ES-I3 (cell line): Measurements from ENCODE around the gene CAMSAP2.

ENCODE experiments used
- H3K36me3 ChIP-seq: 2 replicates; pipeline ENCODE4 v1.6.1; 2013; ENCODE audit warnings: mild to moderate bottlenecking, low read length, control low read depth, moderate library complexity; ENCODE audit not compliant: insufficient read depth
- H3K4me1 ChIP-seq: 2 replicates; pipeline ENCODE4 v1.6.1; 2013; ENCODE audit warnings: mild to moderate bottlenecking, control low read depth, low read length; ENCODE audit not compliant: insufficient read depth
- H3K9ac ChIP-seq: 2 replicates; pipeline ENCODE4 v1.6.1; 2013; ENCODE audit warnings: low read depth, mild to moderate bottlenecking, low read length, moderate library complexity
- H3K9me3 ChIP-seq: 2 replicates; pipeline ENCODE4 v1.6.1; 2013; ENCODE audit warnings: mild to moderate bottlenecking, low read length, moderate library complexity; ENCODE audit not compliant: control insufficient read depth, insufficient read depth

The CAMSAP2 gene, protein sequence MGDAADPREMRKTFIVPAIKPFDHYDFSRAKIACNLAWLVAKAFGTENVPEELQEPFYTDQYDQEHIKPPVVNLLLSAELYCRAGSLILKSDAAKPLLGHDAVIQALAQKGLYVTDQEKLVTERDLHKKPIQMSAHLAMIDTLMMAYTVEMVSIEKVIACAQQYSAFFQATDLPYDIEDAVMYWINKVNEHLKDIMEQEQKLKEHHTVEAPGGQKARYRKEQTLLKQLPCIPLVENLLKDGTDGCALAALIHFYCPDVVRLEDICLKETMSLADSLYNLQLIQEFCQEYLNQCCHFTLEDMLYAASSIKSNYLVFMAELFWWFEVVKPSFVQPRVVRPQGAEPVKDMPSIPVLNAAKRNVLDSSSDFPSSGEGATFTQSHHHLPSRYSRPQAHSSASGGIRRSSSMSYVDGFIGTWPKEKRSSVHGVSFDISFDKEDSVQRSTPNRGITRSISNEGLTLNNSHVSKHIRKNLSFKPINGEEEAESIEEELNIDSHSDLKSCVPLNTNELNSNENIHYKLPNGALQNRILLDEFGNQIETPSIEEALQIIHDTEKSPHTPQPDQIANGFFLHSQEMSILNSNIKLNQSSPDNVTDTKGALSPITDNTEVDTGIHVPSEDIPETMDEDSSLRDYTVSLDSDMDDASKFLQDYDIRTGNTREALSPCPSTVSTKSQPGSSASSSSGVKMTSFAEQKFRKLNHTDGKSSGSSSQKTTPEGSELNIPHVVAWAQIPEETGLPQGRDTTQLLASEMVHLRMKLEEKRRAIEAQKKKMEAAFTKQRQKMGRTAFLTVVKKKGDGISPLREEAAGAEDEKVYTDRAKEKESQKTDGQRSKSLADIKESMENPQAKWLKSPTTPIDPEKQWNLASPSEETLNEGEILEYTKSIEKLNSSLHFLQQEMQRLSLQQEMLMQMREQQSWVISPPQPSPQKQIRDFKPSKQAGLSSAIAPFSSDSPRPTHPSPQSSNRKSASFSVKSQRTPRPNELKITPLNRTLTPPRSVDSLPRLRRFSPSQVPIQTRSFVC (N-terminal part only)

DNA sequence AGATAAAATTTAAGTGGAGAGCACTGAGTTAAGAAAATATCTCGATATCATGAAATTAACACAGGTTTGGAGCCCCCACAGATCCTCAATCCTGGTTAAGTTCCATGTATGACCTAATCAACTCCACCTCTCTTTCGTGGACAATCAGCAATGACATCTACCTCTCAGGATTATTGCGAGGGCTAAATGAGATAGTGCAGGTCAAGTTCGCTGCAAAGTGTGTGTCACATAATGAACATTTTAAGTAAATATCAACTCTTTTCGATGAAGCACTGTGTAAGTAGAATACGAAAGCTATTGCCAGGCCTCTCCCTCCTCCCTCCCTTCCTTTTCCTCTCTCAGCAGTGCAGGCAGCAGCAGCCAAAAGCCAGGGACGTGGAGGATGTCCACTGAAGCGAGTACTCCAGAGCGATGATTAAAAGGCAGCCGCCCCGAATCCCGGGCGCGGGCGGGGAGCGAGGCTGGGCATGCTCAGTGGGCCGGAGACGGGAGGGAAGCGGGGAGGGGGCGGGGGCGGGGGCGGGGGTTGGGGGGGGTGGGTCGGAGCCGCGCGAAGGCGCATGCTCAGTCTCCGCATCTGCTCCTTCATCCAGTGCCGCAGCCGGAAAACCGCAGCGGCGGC, at the start of gene CAMSAP2:
CAMSAP2 (plus strand) TSS at position 567 of the 622 bp plus-strand sequence. CDS start 935 bp downstream, outside the sequence.
- H3K9ac ChIP-seq: peak within 1 kb of the TSS; percentile 98
- 0 out of 2 replicates have a peak, but pooled peaks cover 3% of the 10 kb centered on the region for H3K4me1 ChIP-seq
- H3K36me3 ChIP-seq: no peaks in the 10 kb centered on the region
- H3K9me3 ChIP-seq: no peaks in the 10 kb centered on the region

DNA sequence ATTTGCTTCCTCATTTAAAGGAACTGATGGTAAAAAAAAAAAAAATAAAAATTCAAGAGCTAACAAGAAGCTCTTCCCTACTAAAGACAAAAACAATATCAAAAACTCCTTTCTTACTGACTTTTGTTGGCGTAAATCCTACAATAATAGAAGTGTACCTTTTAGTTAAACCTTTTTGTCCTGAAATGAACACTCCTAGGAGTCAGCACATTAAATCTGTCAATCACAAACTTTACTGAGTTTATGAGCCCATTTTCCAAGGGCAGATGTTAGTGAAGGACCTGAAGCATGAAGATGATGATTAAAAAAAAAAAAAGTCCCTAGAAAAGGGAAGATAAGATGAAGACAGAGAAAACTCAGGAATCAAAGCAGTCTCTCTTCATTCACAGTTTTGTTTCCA, 46.4 kb upstream of the CAMSAP2 start:
- Histone ChIP-seq H3K36me3 (no peaks in the 10 kb centered on the region), H3K4me1 (no peaks in the 10 kb centered on the region)

DNA sequence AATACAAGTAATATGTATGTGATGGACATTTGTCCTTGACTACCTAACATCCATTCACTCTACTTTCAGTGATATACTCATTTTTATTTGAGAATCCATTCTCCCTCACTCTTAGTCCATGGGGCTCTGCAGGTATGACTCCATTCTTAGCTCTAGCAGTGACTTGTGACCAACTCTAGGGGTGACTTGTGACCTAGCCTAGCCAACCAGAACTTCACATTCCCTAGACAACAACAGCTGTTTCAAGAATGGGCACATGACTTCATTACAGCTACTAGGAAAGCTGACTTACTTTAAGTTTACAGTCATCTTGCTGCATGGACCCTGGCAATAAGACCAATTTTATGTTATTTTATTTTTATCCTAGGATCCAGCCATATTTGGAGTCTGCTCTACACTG, 45.4 kb upstream of the CAMSAP2 start:
- no peaks in the 10 kb centered on the region for H3K4me1 ChIP-seq
- H3K9ac ChIP-seq: no peak overlapping the region
- H3K9me3 ChIP-seq: no peaks in the 10 kb centered on the region
- H3K36me3 ChIP-seq: no peaks in the 10 kb centered on the region

More for the DNA sequence above, 46.4 kb upstream of the CAMSAP2 start:
- no peak overlapping the region for H3K9ac ChIP-seq
- H3K9me3 ChIP-seq: no peaks in the 10 kb centered on the region

DNA sequence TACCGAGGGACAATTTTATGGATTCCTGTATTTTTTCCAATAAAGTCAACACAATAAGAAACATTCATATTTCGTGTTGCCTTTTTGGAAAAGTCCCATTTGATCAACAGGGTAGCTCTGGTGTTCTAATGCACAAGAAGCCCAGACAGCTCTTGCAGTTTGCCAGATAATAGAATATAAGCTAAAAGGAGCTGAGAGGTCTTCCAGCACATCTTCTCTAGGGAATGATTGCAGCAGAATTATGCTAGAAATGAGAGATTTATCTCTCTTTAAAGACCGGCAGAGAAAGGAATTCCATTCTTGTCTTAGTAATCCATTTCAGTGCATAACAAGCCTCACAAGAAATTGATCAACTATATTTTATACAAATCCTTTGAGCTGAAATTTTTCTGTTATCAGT, 44.0 kb upstream of the CAMSAP2 start:
- H3K36me3 ChIP-seq: no peaks in the 10 kb centered on the region
- H3K4me1 ChIP-seq: no peaks in the 10 kb centered on the region
- no peak overlapping the region for H3K9ac ChIP-seq
- no peaks in the 10 kb centered on the region for H3K9me3 ChIP-seq

DNA sequence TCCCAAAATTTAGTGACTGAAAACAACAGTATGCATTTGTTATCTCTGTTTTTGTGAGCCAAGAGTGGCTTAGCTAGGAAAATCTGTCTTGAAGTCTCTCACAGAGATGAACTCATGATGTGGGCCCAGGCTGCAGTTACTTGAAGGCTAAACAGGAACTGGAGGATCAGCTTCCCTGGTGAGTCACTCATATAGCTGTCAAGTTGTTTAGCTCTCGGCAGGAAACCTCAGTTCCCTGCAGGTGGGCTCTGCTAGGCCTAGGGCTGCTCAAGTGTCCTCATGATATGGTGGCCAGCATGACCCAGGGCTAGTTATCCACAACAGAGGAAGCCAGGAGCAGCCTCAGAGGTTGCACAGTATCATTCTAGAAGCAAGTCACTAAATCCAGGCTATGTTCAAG, 38.8 kb upstream of the CAMSAP2 start:
- H3K4me1 ChIP-seq: no peaks in the 10 kb centered on the region
- no peaks in the 10 kb centered on the region for H3K36me3 ChIP-seq
- no peaks in the 10 kb centered on the region for H3K9me3 ChIP-seq
- no peak overlapping the region for H3K9ac ChIP-seq

DNA sequence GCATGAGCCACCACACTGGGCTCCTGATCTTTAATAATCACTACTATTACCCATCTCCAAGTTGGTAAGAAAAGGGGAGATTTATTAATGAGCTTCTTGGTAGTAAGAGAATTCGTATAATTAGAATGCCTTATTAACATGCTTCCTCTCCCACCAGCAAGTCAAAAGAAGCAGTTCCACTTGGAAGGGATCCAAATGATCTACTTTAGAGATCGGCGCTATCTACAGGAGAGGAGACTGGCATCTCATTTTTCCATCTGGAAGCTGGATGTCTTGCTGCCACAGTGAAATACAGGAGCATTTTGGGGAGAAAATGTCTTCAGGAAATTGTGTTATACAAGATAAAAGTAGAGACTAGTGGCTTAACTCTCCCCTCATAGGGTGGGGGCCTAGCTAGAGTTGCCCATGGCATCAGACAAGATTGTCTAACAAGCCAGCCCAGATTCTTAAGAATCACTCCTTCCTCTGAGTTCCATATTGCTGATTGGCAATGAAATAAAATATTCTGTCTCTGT, 33.6 kb upstream of the CAMSAP2 start:
- Histone ChIP-seq H3K9me3 (no peaks in the 10 kb centered on the region), H3K36me3 (no peaks in the 10 kb centered on the region), H3K4me1 (no peaks in the 10 kb centered on the region), H3K9ac (no peak overlapping the region)

DNA sequence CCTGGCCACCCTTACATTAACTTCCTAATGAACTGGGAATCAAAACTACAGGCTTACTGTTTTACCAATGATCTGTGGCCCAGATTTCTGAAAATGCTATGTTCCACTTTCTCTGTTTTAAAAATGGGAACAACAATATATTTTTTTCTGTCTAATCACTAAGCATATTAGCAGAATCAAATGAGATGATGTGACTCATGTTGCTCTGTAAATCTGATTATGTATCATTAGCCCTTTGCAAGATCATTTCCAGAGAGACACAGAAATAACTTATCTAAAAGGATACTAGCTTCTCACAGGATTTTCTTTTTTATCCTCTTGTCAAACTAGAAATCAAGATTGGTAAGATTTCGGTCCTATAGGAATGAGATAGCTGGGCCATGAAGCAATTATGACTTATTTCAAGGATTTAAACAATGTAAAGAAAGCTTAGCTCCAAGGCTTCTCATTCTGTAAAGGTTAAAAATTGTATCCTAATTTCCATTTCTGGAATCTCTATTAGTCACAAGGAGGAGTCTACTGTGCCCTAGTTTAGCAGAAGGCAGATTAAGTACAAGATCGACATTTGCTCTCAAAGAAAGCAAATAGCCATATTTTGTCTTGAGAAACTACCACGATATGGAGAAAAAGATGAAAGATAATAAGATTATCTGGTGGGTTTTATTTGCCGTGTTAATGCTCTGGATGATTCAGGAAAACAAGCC, 32.4 kb upstream of the CAMSAP2 start:
- Histone ChIP-seq H3K36me3 (no peaks in the 10 kb centered on the region), H3K4me1 (no peaks in the 10 kb centered on the region), H3K9ac (no peak overlapping the region), H3K9me3 (no peaks in the 10 kb centered on the region)

DNA sequence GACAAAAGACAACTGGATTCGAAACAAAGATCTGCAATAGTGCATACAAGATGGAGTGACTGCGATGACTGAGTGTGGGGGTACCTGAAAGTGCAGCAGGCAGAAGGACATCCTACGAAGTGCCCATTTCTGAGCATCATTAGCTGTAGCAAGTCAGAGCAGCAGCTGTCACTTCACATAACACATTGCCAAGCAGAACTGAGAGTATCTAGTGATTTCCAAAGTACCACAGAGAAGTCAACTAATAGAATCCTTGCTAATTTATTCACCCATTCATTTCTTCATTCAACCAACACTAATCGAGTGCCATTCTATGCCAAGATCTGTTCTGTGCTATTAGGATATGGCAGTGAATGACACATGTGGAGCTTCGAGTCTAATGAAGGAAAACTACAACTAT, 31.6 kb upstream of the CAMSAP2 start:
- Histone ChIP-seq H3K4me1 (no peaks in the 10 kb centered on the region), H3K9me3 (no peaks in the 10 kb centered on the region), H3K36me3 (no peaks in the 10 kb centered on the region), H3K9ac (no peak overlapping the region)

DNA sequence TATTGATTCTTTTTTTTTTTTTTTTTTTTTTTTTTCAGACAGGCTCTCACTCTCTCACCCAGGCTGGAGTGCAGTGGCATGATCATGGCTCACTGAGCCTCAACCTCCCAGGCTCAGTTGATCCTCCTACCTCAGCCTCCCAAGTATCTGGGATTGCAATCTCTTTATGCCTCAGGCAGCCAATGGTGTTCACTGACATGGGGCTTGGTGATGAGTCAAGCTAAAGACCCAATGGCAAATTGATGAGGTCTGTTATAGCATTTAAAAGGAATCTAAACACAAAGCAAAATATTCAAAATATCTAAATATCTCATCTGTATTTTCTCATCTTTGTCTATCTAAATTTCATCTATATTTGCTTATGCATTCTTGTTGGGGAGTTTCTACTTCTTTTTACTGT, 30.5 kb upstream of the CAMSAP2 start:
- Histone ChIP-seq H3K4me1 (no peaks in the 10 kb centered on the region), H3K9me3 (no peaks in the 10 kb centered on the region), H3K9ac (no peak overlapping the region), H3K36me3 (no peaks in the 10 kb centered on the region)

DNA sequence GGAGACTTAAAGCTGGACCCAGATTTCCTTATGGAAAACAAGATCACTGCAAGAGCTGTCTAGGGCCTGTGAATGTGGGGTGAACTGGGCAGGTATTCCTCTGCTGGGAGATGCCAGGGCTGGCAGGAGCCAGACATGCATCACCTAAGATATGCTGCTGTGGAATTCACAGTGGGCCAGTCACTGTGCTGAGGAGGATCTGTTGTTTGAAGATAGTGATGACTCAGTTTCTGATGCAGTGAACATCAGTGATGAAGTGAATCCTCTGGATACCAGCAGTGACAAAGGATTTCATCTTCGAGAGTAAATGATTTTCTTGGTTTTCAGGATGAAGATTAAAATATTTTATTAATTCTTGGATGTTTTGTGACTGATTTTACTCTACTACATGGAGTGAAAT, 29.9 kb upstream of the CAMSAP2 start:
- Histone ChIP-seq H3K9me3 (no peaks in the 10 kb centered on the region), H3K9ac (no peak overlapping the region), H3K4me1 (no peaks in the 10 kb centered on the region), H3K36me3 (no peaks in the 10 kb centered on the region)

DNA sequence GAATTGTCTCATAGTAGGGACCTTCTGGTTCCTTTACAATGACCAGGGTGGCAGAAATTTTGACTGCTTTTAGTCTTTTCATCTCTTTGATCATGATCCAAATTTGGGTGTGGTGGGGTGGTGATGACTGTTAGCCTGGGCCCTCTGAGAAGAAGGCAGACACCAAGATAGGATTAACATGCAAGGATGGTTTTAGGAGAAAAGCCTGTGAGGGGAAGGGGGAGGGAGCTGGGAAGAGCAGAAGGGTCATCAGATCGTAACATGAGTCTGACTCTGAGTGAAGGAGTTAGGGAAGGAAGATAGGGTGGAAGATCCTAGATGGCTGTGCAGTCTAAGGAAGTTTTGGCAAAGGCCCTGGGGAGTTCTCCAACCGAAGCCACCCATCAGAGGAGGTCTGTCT, 28.5 kb upstream of the CAMSAP2 start:
- Histone ChIP-seq H3K36me3 (no peaks in the 10 kb centered on the region), H3K9ac (no peak overlapping the region), H3K9me3 (no peaks in the 10 kb centered on the region), H3K4me1 (no peaks in the 10 kb centered on the region)

DNA sequence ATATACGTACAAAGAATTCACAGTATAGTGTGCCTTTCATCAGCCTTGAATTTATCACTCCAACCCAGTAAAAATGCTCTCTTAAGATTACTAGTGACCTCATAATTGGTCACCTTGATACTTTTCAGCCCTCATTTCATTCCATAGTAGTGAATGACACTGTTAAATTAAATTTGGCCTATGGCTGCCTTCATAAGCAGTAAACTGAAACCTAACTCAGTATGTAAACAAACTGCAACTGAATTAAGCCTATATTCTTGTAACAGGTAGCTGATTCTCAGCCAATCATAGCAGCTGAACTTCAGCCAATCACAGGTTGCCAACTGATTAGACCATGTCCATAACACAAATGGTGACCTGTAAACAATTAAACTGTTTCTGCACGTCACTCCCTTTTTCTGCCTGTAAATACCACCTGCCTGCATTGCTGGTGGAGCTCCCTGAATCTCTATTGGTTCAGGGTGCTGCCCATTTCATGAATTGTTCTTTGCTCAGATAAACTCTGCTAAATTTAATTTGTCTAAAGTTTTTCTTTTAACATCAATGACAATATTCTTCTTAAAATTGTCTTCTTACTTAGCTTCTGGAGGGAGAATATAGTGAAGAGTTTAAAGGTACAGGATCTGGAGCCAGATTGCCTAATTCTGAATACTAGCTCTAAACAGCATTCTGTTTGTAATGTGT, 24.0 kb upstream of the CAMSAP2 start:
- no peaks in the 10 kb centered on the region for H3K36me3 ChIP-seq
- no peak overlapping the region for H3K9ac ChIP-seq
- no peaks in the 10 kb centered on the region for H3K4me1 ChIP-seq
- no peaks in the 10 kb centered on the region for H3K9me3 ChIP-seq

DNA sequence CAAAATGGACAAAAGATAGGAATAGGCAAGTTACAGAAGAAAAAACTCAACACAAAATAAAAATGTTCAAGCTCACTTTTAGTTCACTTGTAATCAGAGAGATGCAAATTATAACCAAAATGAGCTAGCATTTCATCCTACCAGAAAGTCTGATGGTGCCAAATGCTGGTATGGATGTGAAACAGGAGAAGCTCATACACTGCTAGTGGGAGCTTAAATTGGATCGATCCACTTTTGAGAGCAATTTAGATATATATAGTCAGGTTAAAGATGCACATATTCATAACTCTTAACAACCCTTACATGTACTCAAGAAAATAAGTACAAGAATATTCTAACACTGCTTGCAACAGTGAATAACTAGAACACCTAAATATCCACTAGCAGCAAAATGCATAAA, 18.5 kb upstream of the CAMSAP2 start:
- H3K4me1 ChIP-seq: no peaks in the 10 kb centered on the region

More for the DNA sequence above, 18.5 kb upstream of the CAMSAP2 start:
- Histone ChIP-seq H3K9ac (no peak overlapping the region), H3K36me3 (no peaks in the 10 kb centered on the region), H3K9me3 (no peaks in the 10 kb centered on the region)
